ENCODE results near the gene KATNIP.

GRCh38 chr16:27549746-27550581 is at the start of gene KATNIP, which contains the start of gene GTF3C1:
- TF ChIP-seq ELF4 (IDR thresholded peaks at IDR 0.05) = peak; percentile 54; the same call in 1 of the 2 replicates
- TF ChIP-seq L3MBTL2 (conservative IDR thresholded peaks at IDR 0.05) = no peak
- no peak for TF ChIP-seq SUZ12 (IDR thresholded peaks at IDR 0.05)
- TF ChIP-seq BHLHE40 (IDR thresholded peaks at IDR 0.05; ENCODE audit: borderline replicate concordance) = no peak
- no peak for TF ChIP-seq NFRKB (IDR thresholded peaks at IDR 0.05)
- TF ChIP-seq FOXM1 (IDR thresholded peaks at IDR 0.05; ENCODE audit: borderline replicate concordance) = no peak
- TF ChIP-seq SP1 (IDR thresholded peaks at IDR 0.05) = no peak
- TF ChIP-seq HDGF (IDR thresholded peaks at IDR 0.05; ENCODE audit: borderline replicate concordance) = no peak
- no peak for TF ChIP-seq FOXA1 (IDR thresholded peaks at IDR 0.05)
- no peak for TF ChIP-seq FOXK2 (IDR thresholded peaks at IDR 0.05)
- no peak for TF ChIP-seq ARNT (IDR thresholded peaks at IDR 0.05)
